Measurements from ENCODE around the gene WDR12. TPM values are rescaled to one million over a fixed set of nuclear protein-coding genes. Genes with fewer than 3 reads are reported as not detected.

The WDR12 gene
- total and polyA plus RNA-seq, 9 of the 15 experiments (the other 6 are each of a cell fraction or from before 2014, with no cell fraction given) = 109 to 554 (median 174) TPM

DNA sequence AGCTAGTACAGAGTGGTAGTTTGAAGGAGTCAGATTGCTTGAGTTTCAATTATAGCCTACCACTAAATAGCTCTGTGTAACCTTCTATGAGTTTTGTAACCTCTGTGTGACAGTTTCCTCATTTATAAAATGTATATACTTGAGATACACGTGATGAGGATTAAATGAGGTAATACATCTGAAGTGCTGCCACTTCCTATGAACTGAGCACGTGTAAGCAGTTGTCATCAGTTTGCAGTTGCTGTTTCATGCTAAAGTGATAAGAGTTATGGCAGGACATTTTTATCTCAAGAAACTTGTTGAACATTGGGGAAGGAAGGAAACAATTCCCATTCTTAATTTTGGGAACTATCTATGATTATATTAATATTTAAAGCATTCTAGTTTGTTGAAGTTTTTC is 39.1 kb upstream of the WDR12 start (continued):
- TF ChIP-seq RAD21 (CRISPR knock-in tag; conservative IDR thresholded peaks at IDR 0.05 in 1 of 2, IDR thresholded peaks at IDR 0.05 in 1 of 2) (no peak), ZNF133 (CRISPR knock-in tag; IDR thresholded peaks at IDR 0.05) (no peak), ZNF146 (CRISPR knock-in tag; IDR thresholded peaks at IDR 0.05; ENCODE audit: unreplicated experiment) (no peak), POLR2B (IDR thresholded peaks at IDR 0.05; ENCODE audit: low read depth, partially characterized antibody) (no peak), EHMT2 (IDR thresholded peaks at IDR 0.05) (no peak), ZNF76 (CRISPR knock-in tag; IDR thresholded peaks at IDR 0.05; ENCODE audit: borderline replicate concordance) (no peak), GTF2F1 (IDR thresholded peaks at IDR 0.05; ENCODE audit: low read depth, low read length) (no peak), EWSR1 (IDR thresholded peaks at IDR 0.05; ENCODE audit: borderline replicate concordance, low read depth, partially characterized antibody) (no peak), KDM1A (IDR thresholded peaks at IDR 0.05) (peak in 1 of 2 experiments; percentile 45; a peak in 1 of 4 replicates), RBFOX2 (IDR thresholded peaks at IDR 0.05; ENCODE audit: low read depth, low read length) (0 out of 2 replicates have a peak, but pooled peaks have one; percentile 19), PHB2 (IDR thresholded peaks at IDR 0.05; ENCODE audit: low read depth) (no peak), ZNF282 (CRISPR knock-in tag; IDR thresholded peaks at IDR 0.05) (no peak), RBBP5 (IDR thresholded peaks at IDR 0.05; ENCODE audit: borderline replicate concordance, insufficient read depth, low read length, poor library complexity, severe bottlenecking) (no peak), IFI16 (CRISPR knock-in tag; IDR thresholded peaks at IDR 0.05) (no peak), JUNB (CRISPR knock-in tag; conservative IDR thresholded peaks at IDR 0.05) (no peak)
- TF ChIP-seq, protein P1, sequence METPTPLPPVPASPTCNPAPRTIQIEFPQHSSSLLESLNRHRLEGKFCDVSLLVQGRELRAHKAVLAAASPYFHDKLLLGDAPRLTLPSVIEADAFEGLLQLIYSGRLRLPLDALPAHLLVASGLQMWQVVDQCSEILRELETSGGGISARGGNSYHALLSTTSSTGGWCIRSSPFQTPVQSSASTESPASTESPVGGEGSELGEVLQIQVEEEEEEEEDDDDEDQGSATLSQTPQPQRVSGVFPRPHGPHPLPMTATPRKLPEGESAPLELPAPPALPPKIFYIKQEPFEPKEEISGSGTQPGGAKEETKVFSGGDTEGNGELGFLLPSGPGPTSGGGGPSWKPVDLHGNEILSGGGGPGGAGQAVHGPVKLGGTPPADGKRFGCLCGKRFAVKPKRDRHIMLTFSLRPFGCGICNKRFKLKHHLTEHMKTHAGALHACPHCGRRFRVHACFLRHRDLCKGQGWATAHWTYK (CRISPR knock-in tag; IDR thresholded peaks at IDR 0.05) = no peak
- TF ChIP-seq, protein P2, sequence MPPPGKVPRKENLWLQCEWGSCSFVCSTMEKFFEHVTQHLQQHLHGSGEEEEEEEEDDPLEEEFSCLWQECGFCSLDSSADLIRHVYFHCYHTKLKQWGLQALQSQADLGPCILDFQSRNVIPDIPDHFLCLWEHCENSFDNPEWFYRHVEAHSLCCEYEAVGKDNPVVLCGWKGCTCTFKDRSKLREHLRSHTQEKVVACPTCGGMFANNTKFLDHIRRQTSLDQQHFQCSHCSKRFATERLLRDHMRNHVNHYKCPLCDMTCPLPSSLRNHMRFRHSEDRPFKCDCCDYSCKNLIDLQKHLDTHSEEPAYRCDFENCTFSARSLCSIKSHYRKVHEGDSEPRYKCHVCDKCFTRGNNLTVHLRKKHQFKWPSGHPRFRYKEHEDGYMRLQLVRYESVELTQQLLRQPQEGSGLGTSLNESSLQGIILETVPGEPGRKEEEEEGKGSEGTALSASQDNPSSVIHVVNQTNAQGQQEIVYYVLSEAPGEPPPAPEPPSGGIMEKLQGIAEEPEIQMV (tag; conservative IDR thresholded peaks at IDR 0.05; ENCODE audit: low read depth) = no peak

All from K562 (cell line).